Endodermal cell (in vitro differentiated cells): Measurements from ENCODE around the gene LSM3. TPM values are rescaled to one million over a fixed set of nuclear protein-coding genes. Genes with fewer than 3 reads are reported as not detected.

Experiments
- DNase-seq: peaks from one replicate; pipeline ENCODE4 v3.0.0-alpha.2; 2017
- H3K27ac ChIP-seq: 2 replicates; pipeline ENCODE4 v1.5.1; 2013; ENCODE audit warnings: mild to moderate bottlenecking, low read depth, low read length, moderate library complexity
- H3K27me3 ChIP-seq: 2 replicates; pipeline ENCODE4 v1.6.1; 2013; ENCODE audit warnings: mild to moderate bottlenecking, low read length, moderate library complexity; ENCODE audit not compliant: insufficient read depth, control insufficient read depth, poor library complexity, severe bottlenecking
- H3K36me3 ChIP-seq: 2 replicates; pipeline ENCODE4 v1.7.0; 2013; ENCODE audit warnings: mild to moderate bottlenecking, low read length, moderate library complexity; ENCODE audit not compliant: control insufficient read depth, insufficient read depth
- H3K4me1 ChIP-seq: one replicate; pipeline ENCODE4 v1.7.0; 2013; ENCODE audit warnings: low read length; ENCODE audit not compliant: control insufficient read depth, insufficient read depth
- H3K4me3 ChIP-seq: 2 replicates; pipeline ENCODE4 v1.5.1; 2013; ENCODE audit warnings: mild to moderate bottlenecking, low read length, moderate library complexity
- H3K9ac ChIP-seq: 2 replicates; pipeline ENCODE4 v1.6.1; 2013; ENCODE audit warnings: mild to moderate bottlenecking, low read length, moderate library complexity; ENCODE audit not compliant: poor library complexity, severe bottlenecking; ENCODE audit errors: extremely low read depth
- H3K9me3 ChIP-seq: 2 replicates; pipeline ENCODE4 v1.6.1; 2013; ENCODE audit warnings: mild to moderate bottlenecking, low read length, moderate library complexity; ENCODE audit not compliant: control insufficient read depth
- H3K27ac Mint-ChIP-seq: 2 replicates; pipeline ENCODE4 v1.8.0; 2020; ENCODE audit warnings: mixed read lengths
- H3K27me3 Mint-ChIP-seq: 2 replicates; pipeline ENCODE4 v1.8.0; 2021; ENCODE audit warnings: mild to moderate bottlenecking, mixed read lengths; ENCODE audit not compliant: insufficient read depth
- H3K36me3 Mint-ChIP-seq: 2 replicates; pipeline ENCODE4 v1.8.0; 2020; ENCODE audit warnings: low read depth, mixed read lengths
- H3K4me1 Mint-ChIP-seq: 2 replicates; pipeline ENCODE4 v1.8.0; 2020; ENCODE audit warnings: mixed read lengths
- H3K4me3 Mint-ChIP-seq: 2 replicates; pipeline ENCODE4 v1.8.0; 2020; ENCODE audit warnings: mild to moderate bottlenecking, moderate library complexity, mixed read lengths
- H3K9me3 Mint-ChIP-seq: 2 replicates; pipeline ENCODE4 v1.8.0; 2020; ENCODE audit warnings: mild to moderate bottlenecking, mixed read lengths
- CTCF ChIP-seq: fragments of 200-600 bp; sonication (generic); conservative IDR thresholded peaks from 2 replicates; pipeline ENCODE4 v1.5.0; 2021; ENCODE audit warnings: antibody characterized with exemption, mild to moderate bottlenecking
- whole genome bisulfite sequencing, 2 experiments: methylation state at CpG; one replicate each; pipeline versions ENCODE4 v1.1.5 to v1.1.7; 2013; ENCODE audit warnings: missing lambda C conversion rate in 2 of 2, mixed read lengths in 1 of 2; ENCODE audit not compliant: insufficient coverage in 1 of 2, insufficient read length in 1 of 2; 5-methylcytosine and 5-hydroxymethylcytosine counted together
- total RNA-seq, 2 donors: library from RNA; stranded (reverse); fragmentation: NEBNext Ultra II Directional in 1 of 2; extraction: Animal tissue kit (Norgen Biotek cat#: 25700) in 1 of 2; gene quantifications; 2 replicates in 1 of 2; 3 replicates in 1 of 2; pipeline ENCODE4 v1.2.1, GENCODE V29; 2021

Gene LSM3
- total RNA-seq, 2 donors from 2014 or later = 18.1 to 19.7 TPM

GRCh38 chr3:14238356-14238755 lies 59.7 kb downstream of the LSM3 start:
- Mint-ChIP-seq H3K9me3 (peaks cover 17% of the 10 kb centered on the region), H3K4me1 (no peaks in the 10 kb centered on the region), H3K27me3 (peaks cover 94% of the 10 kb centered on the region), H3K36me3 (no peaks in the 10 kb centered on the region), H3K27ac (no peak overlapping the region), H3K4me3 (no peak overlapping the region)
- WGBS, 2 experiments = 90 to 94% methylated on average over 6 to 7 of the region's 7 CpGs
- peaks cover 19% of the 10 kb centered on the region for H3K9me3 ChIP-seq
- TF ChIP-seq CTCF = no peak
- H3K27ac ChIP-seq = no peak overlapping the region
- no peaks in the 10 kb centered on the region for H3K36me3 ChIP-seq
- H3K4me3 ChIP-seq = no peak overlapping the region
- no peak for DNase-seq
- peaks cover 93% of the 10 kb centered on the region for H3K27me3 ChIP-seq
- no peaks in the 10 kb centered on the region for H3K4me1 ChIP-seq
- H3K9ac ChIP-seq = no peak overlapping the region

GRCh38 chr3:14238930-14239329 lies 60.3 kb downstream of the LSM3 start:
- H3K27ac ChIP-seq = no peak overlapping the region
- Mint-ChIP-seq H3K36me3 (no peaks in the 10 kb centered on the region), H3K27me3 (peaks cover 94% of the 10 kb centered on the region), H3K4me1 (no peaks in the 10 kb centered on the region), H3K27ac (no peak overlapping the region), H3K9me3 (peaks cover 11% of the 10 kb centered on the region), H3K4me3 (no peak overlapping the region)
- no peaks in the 10 kb centered on the region for H3K36me3 ChIP-seq
- H3K27me3 ChIP-seq = peaks cover 93% of the 10 kb centered on the region
- TF ChIP-seq CTCF = no peak
- no peak for DNase-seq
- no peak overlapping the region for H3K4me3 ChIP-seq
- no peaks in the 10 kb centered on the region for H3K4me1 ChIP-seq
- peaks cover 13% of the 10 kb centered on the region for H3K9me3 ChIP-seq
- H3K9ac ChIP-seq = no peak overlapping the region

GRCh38 chr3:14239940-14240339 lies 61.3 kb downstream of the LSM3 start:
- Histone ChIP-seq H3K4me3 (no peak overlapping the region), H3K9me3 (peaks cover 3% of the 10 kb centered on the region), H3K27ac (no peak overlapping the region), H3K36me3 (no peaks in the 10 kb centered on the region), H3K27me3 (peaks cover 93% of the 10 kb centered on the region), H3K4me1 (no peaks in the 10 kb centered on the region), H3K9ac (no peak overlapping the region)
- Mint-ChIP-seq H3K27me3 (peaks cover 93% of the 10 kb centered on the region), H3K27ac (no peak overlapping the region), H3K9me3 (peaks cover 2% of the 10 kb centered on the region), H3K4me3 (no peak overlapping the region), H3K36me3 (no peaks in the 10 kb centered on the region), H3K4me1 (no peaks in the 10 kb centered on the region)
- TF ChIP-seq CTCF = no peak
- DNase-seq = no peak
